ENCODE results near the gene CCDC169.

CCDC169 gene

GRCh38 chr13:36231236-36231635, 66.4 kb downstream of the CCDC169 start:
- DNase-seq, result no peak

- DNase-seq, result no peak
These were observed 72.9 kb downstream of the CCDC169 start for GRCh38 chr13:36224730-36225129.

- no peak for DNase-seq
These were observed 77.7 kb downstream of the CCDC169 start for GRCh38 chr13:36219883-36220282.

- no peak for DNase-seq
These were observed 80.2 kb downstream of the CCDC169 start for GRCh38 chr13:36217456-36217855.

GRCh38 chr13:36214163-36214921, 83.3 kb downstream of the CCDC169 start, which contains the start of gene SOHLH2:
TSS of gene SOHLH2 (minus strand) at chr13:36214556. CDS start at chr13:36214526, 30 bp downstream.
- no peak for DNase-seq

- DNase-seq, result peak; percentile 7
These were observed 84.8 kb downstream of the CCDC169 start for GRCh38 chr13:36212789-36213188.

GRCh38 chr13:36211567-36211966, 86.0 kb downstream of the CCDC169 start:
- DNase-seq, result no peak

- no peak for DNase-seq
These were observed 86.9 kb downstream of the CCDC169 start for GRCh38 chr13:36210738-36211137.

- DNase-seq, result no peak
These were observed 89.9 kb downstream of the CCDC169 start for GRCh38 chr13:36207672-36208071.

GRCh38 chr13:36193151-36193855, 104.3 kb downstream of the CCDC169 start:
- DNase-seq, result peak; percentile 41

- DNase-seq, result no peak
These were observed 105.4 kb downstream of the CCDC169 start for GRCh38 chr13:36192166-36192565.

- DNase-seq, result no peak
These were observed 106.8 kb downstream of the CCDC169 start for GRCh38 chr13:36190771-36191170.

GRCh38 chr13:36188441-36188840, 109.2 kb downstream of the CCDC169 start:
- no peak for DNase-seq

- DNase-seq, result no peak
These were observed 113.7 kb downstream of the CCDC169 start for GRCh38 chr13:36183901-36184300.

Data from NCI-H1436 (cell line).